KMS-11 (cell line): ENCODE measurements around the gene ADCY5.

Experiments used
- H2AFZ ChIP-seq: fragments of 200-600 bp; sonication (generic); 2 replicates; pipeline ENCODE4 v1.6.1; 2016; ENCODE audit warnings: antibody characterized with exemption, mixed run types, low read depth
- H3K27ac ChIP-seq: fragments of 200-600 bp; sonication (generic); 2 replicates; pipeline ENCODE4 v1.6.1; 2016; ENCODE audit warnings: mild to moderate bottlenecking, mixed run types
- H3K27me3 ChIP-seq: fragments of 200-600 bp; sonication (generic); 2 replicates; pipeline ENCODE4 v1.6.1; 2017; ENCODE audit warnings: mild to moderate bottlenecking, low read depth, mixed run types, moderate library complexity; ENCODE audit not compliant: insufficient read depth
- H3K36me3 ChIP-seq: fragments of 200-600 bp; sonication (generic); 2 replicates; pipeline ENCODE4 v1.6.1; 2017; ENCODE audit warnings: mild to moderate bottlenecking, mixed run types; ENCODE audit not compliant: insufficient read depth
- H3K4me1 ChIP-seq: fragments of 200-600 bp; sonication (generic); 2 replicates; pipeline ENCODE4 v1.6.1; 2016; ENCODE audit warnings: mild to moderate bottlenecking, low read depth, mixed run types; ENCODE audit not compliant: poor library complexity, severe bottlenecking
- H3K4me2 ChIP-seq: fragments of 200-600 bp; sonication (generic); 2 replicates; pipeline ENCODE4 v1.7.0; 2016; ENCODE audit warnings: mild to moderate bottlenecking, mixed run types
- H3K4me3 ChIP-seq: fragments of 200-600 bp; sonication (generic); IDR thresholded peaks from 2 replicates; pipeline ENCODE4 v1.6.1; 2017; ENCODE audit warnings: low read depth, low read length, mixed read lengths; ENCODE audit not compliant: insufficient read depth
- H3K79me2 ChIP-seq: fragments of 200-600 bp; sonication (generic); 2 replicates; pipeline ENCODE4 v1.6.1; 2016; ENCODE audit warnings: low read depth, mixed run types; ENCODE audit not compliant: insufficient read depth
- H3K9ac ChIP-seq: fragments of 200-600 bp; sonication (generic); 2 replicates; pipeline ENCODE4 v1.6.1; 2016; ENCODE audit warnings: mild to moderate bottlenecking, mixed run types
- H4K20me1 ChIP-seq: fragments of 200-600 bp; sonication (generic); 2 replicates; pipeline ENCODE4 v1.6.1; 2016; ENCODE audit warnings: mild to moderate bottlenecking, mixed run types; ENCODE audit not compliant: insufficient read depth
- TF ChIP-seq, protein P1 (sequence below): fragments of 200-600 bp; sonication (generic); conservative IDR thresholded peaks from 2 replicates; pipeline ENCODE4 v1.6.1; 2017; ENCODE audit warnings: low read depth, mild to moderate bottlenecking, antibody characterized with exemption, low read length, moderate library complexity, mixed read lengths

The ADCY5 gene

DNA sequence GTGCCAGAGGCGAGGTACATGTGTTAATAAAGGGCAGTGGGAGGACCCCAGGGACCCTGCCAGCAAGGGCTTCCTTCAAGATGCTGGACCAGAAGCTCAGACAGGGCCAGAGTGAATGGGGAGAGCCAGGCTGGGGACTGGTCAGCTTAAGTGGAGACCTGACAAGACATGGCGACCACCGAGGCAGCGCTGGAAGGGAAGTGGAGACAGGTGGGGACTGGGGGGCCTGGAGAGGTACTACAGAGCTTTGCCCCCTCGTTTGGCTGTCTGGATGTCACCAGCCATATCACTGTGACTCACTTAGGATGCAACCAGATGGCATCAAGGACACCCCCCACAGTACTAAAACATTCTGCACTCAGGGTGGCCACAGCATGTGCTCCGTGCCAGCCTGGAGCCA is 97.9 kb downstream of the ADCY5 start:
- no peak overlapping the region for H3K4me3 ChIP-seq
- no peak overlapping the region for H3K27ac ChIP-seq
- H3K4me2 ChIP-seq = no peak overlapping the region
- no peaks in the 10 kb centered on the region for H3K36me3 ChIP-seq
- H4K20me1 ChIP-seq = no peaks in the 10 kb centered on the region
- H3K27me3 ChIP-seq = no peaks in the 10 kb centered on the region
- no peak overlapping the region for H3K9ac ChIP-seq
- TF ChIP-seq, protein P1, sequence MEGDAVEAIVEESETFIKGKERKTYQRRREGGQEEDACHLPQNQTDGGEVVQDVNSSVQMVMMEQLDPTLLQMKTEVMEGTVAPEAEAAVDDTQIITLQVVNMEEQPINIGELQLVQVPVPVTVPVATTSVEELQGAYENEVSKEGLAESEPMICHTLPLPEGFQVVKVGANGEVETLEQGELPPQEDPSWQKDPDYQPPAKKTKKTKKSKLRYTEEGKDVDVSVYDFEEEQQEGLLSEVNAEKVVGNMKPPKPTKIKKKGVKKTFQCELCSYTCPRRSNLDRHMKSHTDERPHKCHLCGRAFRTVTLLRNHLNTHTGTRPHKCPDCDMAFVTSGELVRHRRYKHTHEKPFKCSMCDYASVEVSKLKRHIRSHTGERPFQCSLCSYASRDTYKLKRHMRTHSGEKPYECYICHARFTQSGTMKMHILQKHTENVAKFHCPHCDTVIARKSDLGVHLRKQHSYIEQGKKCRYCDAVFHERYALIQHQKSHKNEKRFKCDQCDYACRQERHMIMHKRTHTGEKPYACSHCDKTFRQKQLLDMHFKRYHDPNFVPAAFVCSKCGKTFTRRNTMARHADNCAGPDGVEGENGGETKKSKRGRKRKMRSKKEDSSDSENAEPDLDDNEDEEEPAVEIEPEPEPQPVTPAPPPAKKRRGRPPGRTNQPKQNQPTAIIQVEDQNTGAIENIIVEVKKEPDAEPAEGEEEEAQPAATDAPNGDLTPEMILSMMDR = no peak
- H3K79me2 ChIP-seq = no peaks in the 10 kb centered on the region
- H2AFZ ChIP-seq = no peak overlapping the region
- no peaks in the 10 kb centered on the region for H3K4me1 ChIP-seq

DNA sequence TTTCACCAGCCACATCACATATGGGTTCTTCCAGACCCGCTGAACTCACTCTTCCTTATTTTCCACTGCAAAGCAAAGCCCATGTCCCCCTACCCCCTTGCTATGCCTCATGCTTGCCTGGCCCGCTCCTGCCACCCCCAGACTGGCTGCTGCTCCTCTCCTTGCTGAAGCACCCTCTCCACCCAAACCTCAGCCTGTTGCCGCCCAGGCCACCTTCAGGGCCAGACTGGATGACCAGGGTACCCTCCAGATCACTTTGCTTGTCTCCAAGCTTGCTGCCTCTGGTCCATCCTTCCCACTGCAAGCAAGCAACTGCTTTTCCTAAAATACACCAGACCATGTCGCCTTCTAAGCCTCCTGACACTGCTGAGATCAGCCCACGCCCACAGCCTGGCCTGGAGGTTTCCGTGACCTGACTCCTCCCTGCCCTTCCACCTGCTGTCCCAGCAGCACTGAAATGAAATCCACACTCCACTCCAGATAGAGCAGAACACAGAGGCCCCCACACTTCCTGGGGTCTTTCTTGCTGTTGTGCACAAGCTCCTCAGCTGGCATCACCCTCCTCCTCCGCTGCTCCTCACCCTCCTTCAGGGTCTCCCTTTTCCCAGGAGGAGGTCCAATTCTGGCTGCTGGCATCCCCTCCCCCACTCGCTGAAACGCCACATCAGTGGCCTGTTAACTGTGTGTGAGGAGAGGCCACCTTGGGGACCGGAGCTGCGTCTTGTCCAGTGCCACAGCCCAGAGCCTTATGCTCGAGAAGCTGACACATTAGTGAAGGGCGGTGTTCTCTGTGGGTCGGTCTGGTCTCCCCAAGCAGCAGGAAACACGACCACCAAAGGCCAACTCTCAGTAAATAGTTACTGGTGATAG is 99.1 kb downstream of the ADCY5 start:
- Histone ChIP-seq H3K27me3 (no peaks in the 10 kb centered on the region), H3K4me2 (no peak overlapping the region)

DNA sequence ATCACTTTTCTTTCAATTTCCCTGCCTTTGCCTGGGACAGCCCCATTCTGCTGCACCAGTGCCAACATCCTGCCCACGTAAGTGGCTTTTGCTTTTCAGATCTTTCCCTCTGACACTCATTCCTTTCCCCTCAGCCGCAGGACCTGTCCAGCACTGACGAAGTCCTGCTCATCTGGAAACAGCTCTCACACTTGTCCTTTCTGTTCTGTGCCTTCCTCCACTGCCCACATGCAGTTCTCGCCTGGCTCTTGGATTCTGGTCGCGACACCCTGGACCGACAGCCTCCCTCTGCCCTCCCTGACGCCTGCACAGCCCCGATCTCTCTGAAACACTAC is 99.7 kb downstream of the ADCY5 start:
- peaks cover 3% of the 10 kb centered on the region for H3K4me1 ChIP-seq
- H3K79me2 ChIP-seq = no peaks in the 10 kb centered on the region
- no peak overlapping the region for H3K4me2 ChIP-seq
- H2AFZ ChIP-seq = no peak overlapping the region
- H4K20me1 ChIP-seq = no peaks in the 10 kb centered on the region
- no peak overlapping the region for H3K27ac ChIP-seq
- no peaks in the 10 kb centered on the region for H3K36me3 ChIP-seq
- TF ChIP-seq, protein P1 = no peak
- H3K4me3 ChIP-seq = no peak overlapping the region
- H3K9ac ChIP-seq = no peak overlapping the region
- no peaks in the 10 kb centered on the region for H3K27me3 ChIP-seq

More for the DNA sequence above, 99.1 kb downstream of the ADCY5 start:
- Histone ChIP-seq H3K9ac (no peak overlapping the region), H3K4me3 (no peak overlapping the region), H3K27ac (no peak overlapping the region), H2AFZ (no peak overlapping the region), H4K20me1 (no peaks in the 10 kb centered on the region), H3K36me3 (no peaks in the 10 kb centered on the region), H3K79me2 (no peaks in the 10 kb centered on the region), H3K4me1 (no peaks in the 10 kb centered on the region)
- TF ChIP-seq, protein P1 = no peak

DNA sequence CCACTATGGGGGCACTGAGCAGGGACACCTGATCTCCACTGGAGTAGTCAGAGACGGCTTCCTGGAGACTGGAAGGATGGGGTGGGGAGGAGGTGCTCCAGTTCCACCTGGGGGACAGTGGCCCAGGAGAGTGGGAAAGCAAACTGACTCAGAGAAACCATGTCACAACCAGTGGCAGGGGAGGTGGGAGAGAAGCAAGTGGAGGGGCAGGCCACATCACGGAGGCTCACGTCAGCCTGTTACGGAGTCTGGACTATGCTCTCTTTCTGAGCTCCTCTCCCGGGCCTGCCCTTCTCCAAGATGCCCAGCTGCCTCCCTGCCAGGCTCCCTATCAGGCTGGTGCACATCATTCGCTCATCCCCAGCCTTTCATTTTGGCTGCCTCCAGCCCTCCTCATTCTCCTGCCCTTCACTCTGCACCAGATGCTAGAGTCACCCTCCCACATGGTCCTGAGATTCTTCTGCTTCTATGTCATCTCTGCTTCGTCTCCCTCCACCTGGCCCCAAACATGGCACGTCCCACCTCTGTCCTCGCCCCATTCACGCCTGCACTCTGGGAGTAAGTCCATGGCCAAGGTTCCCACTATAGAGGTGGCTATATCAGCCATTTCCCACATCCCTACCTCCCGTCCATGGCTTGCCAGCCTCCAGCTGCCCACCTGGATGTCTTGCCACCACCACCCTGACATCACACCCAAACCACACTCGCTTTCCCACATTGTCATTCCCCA is 100.3 kb downstream of the ADCY5 start:
- Histone ChIP-seq H3K9ac (no peak overlapping the region), H2AFZ (no peak overlapping the region), H3K27ac (no peak overlapping the region), H3K36me3 (no peaks in the 10 kb centered on the region), H3K4me2 (no peak overlapping the region), H4K20me1 (no peaks in the 10 kb centered on the region), H3K4me3 (no peak overlapping the region), H3K4me1 (peaks cover 7% of the 10 kb centered on the region), H3K27me3 (no peaks in the 10 kb centered on the region), H3K79me2 (no peaks in the 10 kb centered on the region)
- TF ChIP-seq, protein P1 = no peak
